GM13977 (cell line): ENCODE data around the gene FAM170B.

ENCODE experiments used
- DNase-seq: peaks from one replicate; pipeline ENCODE4 v3.0.0; 2012; ENCODE audit warnings: low spot score
- CTCF ChIP-seq: IDR thresholded peaks from 2 replicates; pipeline ENCODE4 v1.5.1; 2012; ENCODE audit warnings: mild to moderate bottlenecking, control low read depth; ENCODE audit not compliant: insufficient read depth; ENCODE audit errors: extremely low read depth, missing control alignments
- in situ Hi-C: fragments of 300-500 bp; cut with MboI; formaldehyde crosslinking; loops from one replicate; pipeline ENCODE4 v1.12.0; 2022; ENCODE audit warnings: low sequenced_read_pairs, low pct_unique_long_range_greater_than_20kb, mixed read lengths, inconsistent platforms; ENCODE audit not compliant: unreplicated experiment

Gene FAM170B

GRCh38 chr10:49177391-49178355 lies 43.9 kb upstream of the FAM170B start:
- in situ Hi-C loops = loop anchor here (25.0 kb wide), 1 partner anchor 515 kb away; no protein-coding TSS in a partner anchor
- peak; percentile 81 for DNase-seq

GRCh38 chr10:49176310-49177268 lies 42.8 kb upstream of the FAM170B start:
- DNase-seq = no peak
- no peak for TF ChIP-seq CTCF
- in situ Hi-C loops = loop anchor here (25.0 kb wide), 1 partner anchor 514 kb away; no protein-coding TSS in a partner anchor

More at GRCh38 chr10:49177391-49178355, 43.9 kb upstream of the FAM170B start:
- TF ChIP-seq CTCF = no peak

GRCh38 chr10:49175587-49176309 lies 41.9 kb upstream of the FAM170B start:
- no peak for DNase-seq
- no peak for TF ChIP-seq CTCF
- in situ Hi-C loops = loop anchor here (25.0 kb wide), 1 partner anchor 513 kb away; no protein-coding TSS in a partner anchor

- TF ChIP-seq CTCF = no peak
- in situ Hi-C loops = loop anchor here (25.0 kb wide), 1 partner anchor 513 kb away; no protein-coding TSS in a partner anchor
Observed at GRCh38 chr10:49174926-49175500, 41.2 kb upstream of the FAM170B start.

GRCh38 chr10:49174261-49174925 lies 40.6 kb upstream of the FAM170B start:
- no peak for TF ChIP-seq CTCF
- DNase-seq = no peak
- in situ Hi-C loops = no loop called here

More at GRCh38 chr10:49174926-49175500, 41.2 kb upstream of the FAM170B start:
- no peak for DNase-seq
